GM12878 (cell line): ENCODE results near the gene ZNF385C.

Experiments used
- CTCF ChIP-seq, 3 experiments: IDR thresholded peaks in 2 of 3; conservative IDR thresholded peaks in 1 of 3; 2 replicates each; pipeline ENCODE4 v1.5.1; 2011; ENCODE audit warnings: low read depth in 3 of 3, low read length in 3 of 3, mild to moderate bottlenecking in 3 of 3, control low read depth in 2 of 3, moderate library complexity in 2 of 3, inconsistent platforms in 1 of 3, mixed read lengths in 1 of 3; ENCODE audit not compliant: control insufficient read depth in 2 of 3, insufficient read depth in 1 of 3; ENCODE audit errors: extremely low read depth in 1 of 3
- E2F4 ChIP-seq: IDR thresholded peaks from 2 replicates; pipeline ENCODE4 v1.6.1; 2012; ENCODE audit warnings: low read depth, low read length, improper control_type of control experiment

DNA sequence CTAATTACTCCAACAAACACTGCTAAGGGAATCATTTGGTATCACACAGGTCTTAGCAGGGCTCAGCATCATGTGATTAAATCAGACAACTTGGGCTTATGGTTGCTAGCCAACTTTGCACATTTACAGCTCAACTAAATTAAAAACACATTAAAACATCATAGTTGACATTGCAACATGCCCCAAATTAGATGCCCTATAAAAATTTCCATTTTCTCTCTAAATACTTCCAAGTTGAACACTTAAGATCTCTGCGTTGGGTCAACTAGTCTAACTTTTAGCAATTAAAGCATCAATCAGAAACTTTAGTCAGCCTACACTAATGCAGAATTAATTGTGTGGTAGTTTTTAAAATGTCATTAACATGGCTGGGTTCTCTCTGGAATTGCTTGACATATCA is 93.1 kb downstream of the ZNF385C start:
- no peak for TF ChIP-seq CTCF (IDR thresholded peaks at IDR 0.05 in 2 of 3, conservative IDR thresholded peaks at IDR 0.05 in 1 of 3; ENCODE audit: control insufficient read depth in 2 of 3, extremely low read depth in 1 of 3, insufficient read depth in 1 of 3, low read depth in 3 of 3, low read length in 3 of 3)
- TF ChIP-seq E2F4: no peak
